HepG2 (cell line): ENCODE measurements around the gene CTNND1. TPM values are rescaled to one million over a fixed set of nuclear protein-coding genes. Genes with fewer than 3 reads are reported as not detected.
A peak's percentile ranks its signal among the peaks of the same experiment; 100 is the strongest.

ENCODE experiments used
- ARNT2 ChIP-seq: sonication (generic); formaldehyde crosslinking; IDR thresholded peaks from 2 replicates; pipeline ENCODE4 v1.8.0; 2022; ENCODE audit warnings: mild to moderate bottlenecking, low read depth, missing genetic modification reagents, moderate library complexity
- ASH2L ChIP-seq: fragments of 300-600, 200-600 bp; sonication (generic); IDR thresholded peaks from 2 replicates; pipeline ENCODE4 v1.7.0; 2017; ENCODE audit warnings: low read depth, mild to moderate bottlenecking, moderate library complexity, mixed read lengths, low read length; ENCODE audit not compliant: insufficient read length
- CBX2 ChIP-seq, 2 experiments: fragments of 200-600 bp in 1 of 2; sonication (generic); formaldehyde crosslinking in 1 of 2; IDR thresholded peaks; 2 replicates each; pipeline versions ENCODE4 v1.7.0 to v1.8.1; 2018 to 2022; ENCODE audit warnings: low read depth in 2 of 2, low read length in 1 of 2, mild to moderate bottlenecking in 1 of 2, missing genetic modification reagents in 1 of 2
- CEBPZ ChIP-seq: IDR thresholded peaks from 2 replicates; pipeline ENCODE4 v1.6.1; 2012; ENCODE audit warnings: low read length, improper control_type of control experiment
- KDM6A ChIP-seq: IDR thresholded peaks from 2 replicates; pipeline ENCODE4 v1.6.1; 2016; ENCODE audit warnings: low read depth
- MTF2 ChIP-seq: sonication (generic); formaldehyde crosslinking; IDR thresholded peaks from 2 replicates; pipeline ENCODE4 v1.5.0; 2020; ENCODE audit warnings: missing genetic modification reagents, borderline replicate concordance
- SOX5 ChIP-seq: IDR thresholded peaks from 2 replicates; pipeline ENCODE4 v1.6.1; 2016; ENCODE audit warnings: borderline replicate concordance
- SOX6 ChIP-seq, 2 experiments: fragments of 450-650 bp in 1 of 2; sonication (generic) in 1 of 2; formaldehyde crosslinking in 1 of 2; IDR thresholded peaks; 2 replicates each; pipeline versions ENCODE4 v1.4.0 to v1.6.1; 2017 to 2020; ENCODE audit warnings: antibody characterized with exemption in 1 of 2, mild to moderate bottlenecking in 1 of 2, missing genetic modification reagents in 1 of 2
- ZBTB7A ChIP-seq: sonication (generic); formaldehyde crosslinking; IDR thresholded peaks from 2 replicates; pipeline ENCODE4 v1.8.0; 2022; ENCODE audit warnings: mild to moderate bottlenecking, missing genetic modification reagents
- ZNF501 ChIP-seq: sonication (generic); formaldehyde crosslinking; IDR thresholded peaks from 2 replicates; pipeline ENCODE4 v1.5.1; 2020; ENCODE audit warnings: mild to moderate bottlenecking, moderate library complexity, missing genetic modification reagents
- ZNF549 ChIP-seq: sonication (generic); formaldehyde crosslinking; IDR thresholded peaks from 2 replicates; pipeline ENCODE4 v1.5.0; 2020; ENCODE audit warnings: missing genetic modification reagents
- ZSCAN21 ChIP-seq: sonication (generic); formaldehyde crosslinking; IDR thresholded peaks from 2 replicates; pipeline ENCODE4 v1.8.0; 2022; ENCODE audit warnings: mild to moderate bottlenecking, missing genetic modification reagents, moderate library complexity, borderline replicate concordance
- polyA plus RNA-seq, 8 experiments: library from polyadenylated mRNA; depleted of rRNA in 3 of 8; stranded (reverse) in 7 of 8; unstranded in 1 of 8; fragments of >200 nt; fragmentation: Illumina TruSeq in 4 of 8; extraction: Trizol in 4 of 8; gene quantifications; 2 replicates each; pipeline versions ENCODE4 v1.2.1 to v1.2.3, GENCODE V29; 2011 to 2016; ENCODE audit warnings: low read depth in 4 of 8, missing spikeins in 1 of 8, mixed read lengths in 1 of 8; ENCODE audit not compliant: insufficient read depth in 1 of 8
- total RNA-seq, 5 experiments: library from RNA; depleted of rRNA; stranded (reverse); fragments of >200 nt; fragmentation: Illumina TruSeq; extraction: Trizol; gene quantifications; 2 replicates each; pipeline ENCODE4 v1.2.3, GENCODE V29; 2016; ENCODE audit warnings: low read depth in 1 of 5
- TF ChIP-seq, protein P1 (sequence below): sonication (generic); formaldehyde crosslinking; IDR thresholded peaks from 2 replicates; pipeline ENCODE4 v1.8.0; 2022; ENCODE audit warnings: low read depth, missing genetic modification reagents
- TF ChIP-seq, protein P2 (sequence below): sonication (generic); formaldehyde crosslinking; IDR thresholded peaks from 2 replicates; pipeline ENCODE4 v1.4.0; 2020; ENCODE audit warnings: missing genetic modification reagents
- TF ChIP-seq, protein P3 (sequence below): sonication (generic); formaldehyde crosslinking; conservative IDR thresholded peaks from 2 replicates; pipeline ENCODE4 v1.4.0; 2020; ENCODE audit warnings: mild to moderate bottlenecking, missing genetic modification reagents, moderate library complexity
- TF ChIP-seq, protein P4 (sequence below): sonication (generic); formaldehyde crosslinking; IDR thresholded peaks from 2 replicates; pipeline ENCODE4 v1.4.0; 2020; ENCODE audit warnings: mild to moderate bottlenecking, low read depth, missing genetic modification reagents

The CTNND1 gene
- total and polyA plus RNA-seq, 2 of the 13 experiments (the other 11 are each of a cell fraction or from before 2014, with no cell fraction given): 117 to 128 TPM

- TF ChIP-seq, protein P1, sequence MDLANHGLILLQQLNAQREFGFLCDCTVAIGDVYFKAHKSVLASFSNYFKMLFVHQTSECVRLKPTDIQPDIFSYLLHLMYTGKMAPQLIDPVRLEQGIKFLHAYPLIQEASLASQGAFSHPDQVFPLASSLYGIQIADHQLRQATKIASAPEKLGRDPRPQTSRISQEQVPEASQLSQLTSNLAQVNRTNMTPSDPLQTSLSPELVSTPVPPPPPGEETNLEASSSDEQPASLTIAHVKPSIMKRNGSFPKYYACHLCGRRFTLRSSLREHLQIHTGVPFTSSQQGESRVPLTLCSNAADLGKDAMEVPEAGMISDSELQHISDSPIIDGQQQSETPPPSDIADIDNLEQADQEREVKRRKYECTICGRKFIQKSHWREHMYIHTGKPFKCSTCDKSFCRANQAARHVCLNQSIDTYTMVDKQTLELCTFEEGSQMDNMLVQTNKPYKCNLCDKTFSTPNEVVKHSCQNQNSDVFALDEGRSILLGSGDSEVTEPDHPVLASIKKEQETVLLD: no peak
- TF ChIP-seq SOX6 (IDR thresholded peaks at IDR 0.05) (no peak), SOX6 (CRISPR knock-in tag; IDR thresholded peaks at IDR 0.05) (peak; percentile 31; the same call in 1 of the 2 replicates), KDM6A (CRISPR knock-in tag) (no peak), CEBPZ (no peak), SOX5 (CRISPR knock-in tag) (no peak), CBX2 (IDR thresholded peaks at IDR 0.05; ENCODE audit: low read depth, low read length) (no peak), CBX2 (CRISPR knock-in tag; IDR thresholded peaks at IDR 0.05; ENCODE audit: low read depth) (no peak), ASH2L (no peak), ZSCAN21 (CRISPR knock-in tag) (no peak), ZBTB7A (CRISPR knock-in tag) (no peak), ZNF549 (CRISPR knock-in tag) (peak; percentile 93), MTF2 (CRISPR knock-in tag) (no peak), ZNF501 (CRISPR knock-in tag) (no peak), ARNT2 (no peak)
- TF ChIP-seq, protein P2, sequence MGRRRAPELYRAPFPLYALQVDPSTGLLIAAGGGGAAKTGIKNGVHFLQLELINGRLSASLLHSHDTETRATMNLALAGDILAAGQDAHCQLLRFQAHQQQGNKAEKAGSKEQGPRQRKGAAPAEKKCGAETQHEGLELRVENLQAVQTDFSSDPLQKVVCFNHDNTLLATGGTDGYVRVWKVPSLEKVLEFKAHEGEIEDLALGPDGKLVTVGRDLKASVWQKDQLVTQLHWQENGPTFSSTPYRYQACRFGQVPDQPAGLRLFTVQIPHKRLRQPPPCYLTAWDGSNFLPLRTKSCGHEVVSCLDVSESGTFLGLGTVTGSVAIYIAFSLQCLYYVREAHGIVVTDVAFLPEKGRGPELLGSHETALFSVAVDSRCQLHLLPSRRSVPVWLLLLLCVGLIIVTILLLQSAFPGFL (CRISPR knock-in tag): no peak
- TF ChIP-seq, protein P3, sequence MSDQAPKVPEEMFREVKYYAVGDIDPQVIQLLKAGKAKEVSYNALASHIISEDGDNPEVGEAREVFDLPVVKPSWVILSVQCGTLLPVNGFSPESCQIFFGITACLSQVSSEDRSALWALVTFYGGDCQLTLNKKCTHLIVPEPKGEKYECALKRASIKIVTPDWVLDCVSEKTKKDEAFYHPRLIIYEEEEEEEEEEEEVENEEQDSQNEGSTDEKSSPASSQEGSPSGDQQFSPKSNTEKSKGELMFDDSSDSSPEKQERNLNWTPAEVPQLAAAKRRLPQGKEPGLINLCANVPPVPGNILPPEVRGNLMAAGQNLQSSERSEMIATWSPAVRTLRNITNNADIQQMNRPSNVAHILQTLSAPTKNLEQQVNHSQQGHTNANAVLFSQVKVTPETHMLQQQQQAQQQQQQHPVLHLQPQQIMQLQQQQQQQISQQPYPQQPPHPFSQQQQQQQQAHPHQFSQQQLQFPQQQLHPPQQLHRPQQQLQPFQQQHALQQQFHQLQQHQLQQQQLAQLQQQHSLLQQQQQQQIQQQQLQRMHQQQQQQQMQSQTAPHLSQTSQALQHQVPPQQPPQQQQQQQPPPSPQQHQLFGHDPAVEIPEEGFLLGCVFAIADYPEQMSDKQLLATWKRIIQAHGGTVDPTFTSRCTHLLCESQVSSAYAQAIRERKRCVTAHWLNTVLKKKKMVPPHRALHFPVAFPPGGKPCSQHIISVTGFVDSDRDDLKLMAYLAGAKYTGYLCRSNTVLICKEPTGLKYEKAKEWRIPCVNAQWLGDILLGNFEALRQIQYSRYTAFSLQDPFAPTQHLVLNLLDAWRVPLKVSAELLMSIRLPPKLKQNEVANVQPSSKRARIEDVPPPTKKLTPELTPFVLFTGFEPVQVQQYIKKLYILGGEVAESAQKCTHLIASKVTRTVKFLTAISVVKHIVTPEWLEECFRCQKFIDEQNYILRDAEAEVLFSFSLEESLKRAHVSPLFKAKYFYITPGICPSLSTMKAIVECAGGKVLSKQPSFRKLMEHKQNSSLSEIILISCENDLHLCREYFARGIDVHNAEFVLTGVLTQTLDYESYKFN (CRISPR knock-in tag): peak; percentile 47
- TF ChIP-seq, protein P4, sequence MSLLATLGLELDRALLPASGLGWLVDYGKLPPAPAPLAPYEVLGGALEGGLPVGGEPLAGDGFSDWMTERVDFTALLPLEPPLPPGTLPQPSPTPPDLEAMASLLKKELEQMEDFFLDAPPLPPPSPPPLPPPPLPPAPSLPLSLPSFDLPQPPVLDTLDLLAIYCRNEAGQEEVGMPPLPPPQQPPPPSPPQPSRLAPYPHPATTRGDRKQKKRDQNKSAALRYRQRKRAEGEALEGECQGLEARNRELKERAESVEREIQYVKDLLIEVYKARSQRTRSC (CRISPR knock-in tag): no peak
Observed at GRCh38 chr11:57787920-57788702, 26.5 kb downstream of the CTNND1 start (continued).
